Mucosa of descending colon (tissue), 3 donors: ENCODE measurements around the gene SASH1. TPM values are rescaled to one million over a fixed set of nuclear protein-coding genes. Genes with fewer than 3 reads are reported as not detected.

ENCODE experiments used
- ATAC-seq: fragments of 200-7000 bp; cut with Tn5 transposase; one replicate; pipeline ENCODE4 v1.9.1; 2020; ENCODE audit warnings: mild to moderate bottlenecking, moderate library complexity
- DNase-seq, 3 donors: peaks; one replicate each; pipeline ENCODE4 v3.0.0-alpha.2; 2020
- H3K36me3 ChIP-seq: fragments of 200-600 bp; one replicate; pipeline ENCODE4 v1.8.0; 2021; ENCODE audit warnings: low read depth, mild to moderate bottlenecking
- H3K4me1 ChIP-seq: fragments of 200-600 bp; one replicate; pipeline ENCODE4 v1.8.0; 2021; ENCODE audit warnings: low read depth, mild to moderate bottlenecking
- H3K4me3 ChIP-seq: fragments of 200-600 bp; one replicate; pipeline ENCODE4 v1.8.0; 2021; ENCODE audit warnings: mild to moderate bottlenecking
- H3K9me3 ChIP-seq: fragments of 200-600 bp; one replicate; pipeline ENCODE4 v1.8.0; 2021; ENCODE audit warnings: mild to moderate bottlenecking
- intact Hi-C, 2 donors: fragments of 100-400 bp; cut with DNase I in 1 of 2; cut with micrococcal nuclease in 1 of 2; formaldehyde crosslinking; loops; one replicate each; pipeline versions ENCODE4 v1.11.0 to v1.11.1; 2022; cut with DNase I, micrococcal nuclease
- total RNA-seq, 3 donors: library from RNA; stranded (reverse); fragmentation: NEBNext Ultra II Directional in 2 of 3; extraction: Animal tissue kit (Norgen Biotek cat#: 25700) in 2 of 3; gene quantifications; one replicate each; pipeline versions ENCODE4 v1.2.1 to v1.2.4, GENCODE V29; 2021 to 2023
- TF ChIP-seq, protein P1 (sequence below): fragments of 200-600 bp; IDR thresholded peaks from one replicate; pipeline ENCODE4 v1.8.0; 2022; ENCODE audit warnings: antibody characterized with exemption, mild to moderate bottlenecking
- donor health status: DM: no; HTN: no; CAD: no; lungs with moderate emphysema.
- donor health status: DM: no; HTN: no; CAD: no.
- donor health status: DM: no; HTN: yes; CAD: no.

Gene SASH1
- total RNA-seq, 3 donors from 2014 or later, result 20.5 to 47.3 (median 22.9) TPM

DNA sequence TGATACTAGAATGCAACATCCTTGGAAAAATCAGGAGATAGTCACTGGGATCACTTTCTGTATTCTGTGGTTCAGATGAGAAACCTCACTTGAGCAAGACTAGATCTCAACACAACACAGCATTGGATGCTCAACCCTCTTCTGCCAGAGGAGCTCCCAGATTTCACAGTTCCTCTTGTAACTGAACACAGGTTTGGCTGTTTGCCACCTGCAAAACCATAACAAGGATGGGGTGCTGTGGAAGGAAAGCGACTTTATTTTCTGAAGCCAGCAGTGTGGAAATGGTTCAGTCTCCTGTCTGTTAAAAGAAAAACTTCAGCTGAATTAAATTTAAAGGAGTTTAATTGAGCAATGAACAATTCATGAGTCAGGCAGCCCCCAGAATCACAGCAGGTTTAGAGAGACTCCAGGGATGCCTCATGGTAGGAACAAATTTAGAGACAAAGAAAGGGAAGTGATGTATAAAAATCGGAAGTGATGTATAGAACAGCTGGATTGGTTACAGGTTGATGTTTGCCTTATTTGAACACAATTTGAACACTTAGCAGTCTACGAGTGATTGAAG, 254.3 kb downstream of the SASH1 start:
- H3K9me3 ChIP-seq, result no peaks in the 10 kb centered on the region
- H3K4me3 ChIP-seq, result no peak overlapping the region
- no peaks in the 10 kb centered on the region for H3K4me1 ChIP-seq
- intact Hi-C loops, result no loop called here
- no peaks in the 10 kb centered on the region for H3K36me3 ChIP-seq
- TF ChIP-seq, protein P1, sequence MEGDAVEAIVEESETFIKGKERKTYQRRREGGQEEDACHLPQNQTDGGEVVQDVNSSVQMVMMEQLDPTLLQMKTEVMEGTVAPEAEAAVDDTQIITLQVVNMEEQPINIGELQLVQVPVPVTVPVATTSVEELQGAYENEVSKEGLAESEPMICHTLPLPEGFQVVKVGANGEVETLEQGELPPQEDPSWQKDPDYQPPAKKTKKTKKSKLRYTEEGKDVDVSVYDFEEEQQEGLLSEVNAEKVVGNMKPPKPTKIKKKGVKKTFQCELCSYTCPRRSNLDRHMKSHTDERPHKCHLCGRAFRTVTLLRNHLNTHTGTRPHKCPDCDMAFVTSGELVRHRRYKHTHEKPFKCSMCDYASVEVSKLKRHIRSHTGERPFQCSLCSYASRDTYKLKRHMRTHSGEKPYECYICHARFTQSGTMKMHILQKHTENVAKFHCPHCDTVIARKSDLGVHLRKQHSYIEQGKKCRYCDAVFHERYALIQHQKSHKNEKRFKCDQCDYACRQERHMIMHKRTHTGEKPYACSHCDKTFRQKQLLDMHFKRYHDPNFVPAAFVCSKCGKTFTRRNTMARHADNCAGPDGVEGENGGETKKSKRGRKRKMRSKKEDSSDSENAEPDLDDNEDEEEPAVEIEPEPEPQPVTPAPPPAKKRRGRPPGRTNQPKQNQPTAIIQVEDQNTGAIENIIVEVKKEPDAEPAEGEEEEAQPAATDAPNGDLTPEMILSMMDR, result no peak
- DNase-seq (no peak), ATAC-seq (no peak)

DNA sequence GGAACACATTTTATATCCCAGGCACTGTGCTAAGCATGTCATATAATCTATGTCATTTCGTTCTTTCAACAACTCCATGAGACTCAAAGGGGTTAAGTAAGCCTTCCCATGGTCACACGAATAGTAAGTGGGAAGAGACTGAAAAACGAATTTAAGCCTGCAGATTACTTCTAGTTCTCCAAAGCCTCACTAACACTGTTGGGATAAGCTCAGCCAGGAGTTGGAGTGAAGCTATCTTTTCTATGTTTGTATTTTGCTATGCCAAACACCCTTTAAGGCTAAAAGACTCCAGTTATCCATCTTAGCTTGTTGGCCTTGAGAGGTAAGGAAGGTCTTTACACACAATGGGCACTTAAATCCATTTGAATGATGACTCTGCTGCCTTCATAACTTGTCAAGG, 256.1 kb downstream of the SASH1 start:
- DNase-seq (no peak), ATAC-seq (no peak)
- H3K4me3 ChIP-seq, result no peak overlapping the region
- no peaks in the 10 kb centered on the region for H3K36me3 ChIP-seq
- H3K9me3 ChIP-seq, result no peaks in the 10 kb centered on the region
- TF ChIP-seq, protein P1, result no peak
- no peaks in the 10 kb centered on the region for H3K4me1 ChIP-seq
- intact Hi-C loops, result no loop called here

DNA sequence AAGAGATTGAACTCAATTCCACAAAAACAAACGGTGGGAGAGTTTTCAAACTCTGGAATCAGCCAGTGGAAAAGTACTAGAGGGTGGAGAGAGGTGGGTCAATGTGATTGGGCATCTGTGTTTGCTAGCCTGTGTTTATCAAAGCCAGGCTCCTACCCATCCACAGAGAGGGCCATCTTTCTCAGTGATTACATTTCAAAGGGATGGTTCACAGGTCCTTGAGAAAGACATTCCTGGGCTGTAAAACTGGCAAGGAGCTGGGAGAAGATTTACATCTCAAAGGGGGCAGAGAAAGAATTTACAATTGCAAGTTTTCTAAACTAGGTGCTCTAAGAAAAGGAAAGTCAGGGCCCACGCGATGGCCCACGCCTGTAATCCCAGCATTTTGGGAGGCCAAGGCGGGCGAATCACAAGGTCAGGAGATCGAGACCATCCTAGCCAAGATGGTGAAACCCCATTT, 257.4 kb downstream of the SASH1 start:
- H3K9me3 ChIP-seq, result no peaks in the 10 kb centered on the region
- no peaks in the 10 kb centered on the region for H3K4me1 ChIP-seq
- H3K36me3 ChIP-seq, result no peaks in the 10 kb centered on the region
- no peak overlapping the region for H3K4me3 ChIP-seq
- TF ChIP-seq, protein P1, result no peak
- intact Hi-C loops, result no loop called here
- DNase-seq, result no peak
- ATAC-seq, result no peak
